AG20443 (cell line): ENCODE data around the gene FANCD2OS.
A peak's percentile ranks its signal among the peaks of the same experiment; 100 is the strongest.
"Not testable (repeated sequence)": the region's sequence is repeated elsewhere in the genome, so short reads cannot be mapped to it uniquely, and the experiment has no call there.

Experiments used
- DNase-seq: peaks from one replicate; pipeline ENCODE4 v3.0.0; 2012; ENCODE audit warnings: low spot score, mixed read lengths

The FANCD2OS gene, protein sequence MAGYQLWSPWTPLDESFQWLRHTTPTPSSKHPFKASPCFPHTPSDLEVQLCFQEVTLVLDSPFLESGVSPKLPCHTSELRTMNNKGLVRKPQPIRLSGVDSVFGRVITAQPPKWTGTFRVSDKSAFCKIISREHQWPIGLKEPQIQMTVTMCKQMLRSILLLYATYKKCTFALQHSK

DNA sequence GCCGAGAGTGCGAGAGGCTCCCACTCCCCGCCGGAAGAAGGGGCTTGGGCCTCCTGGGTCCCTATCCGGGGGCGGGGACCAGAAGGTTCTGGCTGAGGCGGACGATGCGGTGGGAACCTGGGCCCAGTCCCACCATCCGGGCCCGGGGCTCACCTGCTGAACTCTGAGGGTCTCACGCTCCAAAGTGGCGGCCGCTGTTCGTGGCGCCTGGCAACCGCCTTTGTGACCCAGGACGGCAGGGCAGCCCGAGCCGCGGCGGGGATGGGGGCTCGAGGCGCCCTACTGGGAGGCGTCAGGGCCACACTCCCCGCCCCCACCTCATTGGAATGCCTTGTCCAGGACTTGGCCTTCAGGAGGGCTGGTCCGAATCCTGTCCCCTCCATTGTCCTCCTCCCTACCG, at the start of gene FANCD2OS:
FANCD2OS (minus strand) TSS at position 165 of the 400 bp plus-strand sequence. CDS start 3,481 bp downstream, outside the sequence.
- no peak for DNase-seq

DNA sequence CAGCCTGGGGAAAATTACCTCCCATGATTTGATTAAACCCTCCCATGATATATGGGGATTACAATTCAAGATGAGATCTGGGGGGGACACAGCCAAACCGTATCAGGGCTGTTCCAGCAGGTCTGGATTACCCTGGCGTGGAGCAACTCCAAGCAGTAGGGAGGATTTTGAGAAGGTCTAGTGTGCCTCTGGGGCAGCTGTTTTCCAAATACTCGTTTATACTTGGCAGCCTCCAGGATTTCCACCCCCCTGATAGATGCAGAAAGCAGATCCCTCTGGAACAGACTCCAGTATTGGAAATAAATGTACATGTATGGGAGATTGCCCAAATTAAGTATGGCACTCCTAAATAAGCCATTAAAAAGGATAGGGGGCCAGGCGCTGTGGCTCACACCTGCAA, 49.0 kb upstream of the FANCD2OS start:
- DNase-seq, result no peak

DNA sequence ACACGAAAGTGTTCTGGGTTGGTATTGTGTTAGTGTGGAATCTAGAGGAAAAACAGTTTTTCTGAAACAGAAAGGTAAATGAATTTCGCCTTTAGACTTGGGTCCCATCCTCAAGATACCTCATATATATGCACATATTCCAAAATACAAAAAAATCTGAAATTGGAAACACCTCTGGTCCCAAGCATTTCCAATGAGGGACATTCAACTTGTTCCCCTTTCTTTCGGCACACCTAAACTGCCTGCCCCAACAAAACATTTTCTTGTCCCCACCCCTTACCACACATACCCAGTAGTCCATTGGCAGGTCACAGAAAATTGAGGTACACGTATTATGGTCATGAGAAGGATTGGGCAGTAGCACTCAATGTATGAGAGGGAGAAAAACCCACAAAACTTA, 47.6 kb upstream of the FANCD2OS start:
- DNase-seq, result no peak

DNA sequence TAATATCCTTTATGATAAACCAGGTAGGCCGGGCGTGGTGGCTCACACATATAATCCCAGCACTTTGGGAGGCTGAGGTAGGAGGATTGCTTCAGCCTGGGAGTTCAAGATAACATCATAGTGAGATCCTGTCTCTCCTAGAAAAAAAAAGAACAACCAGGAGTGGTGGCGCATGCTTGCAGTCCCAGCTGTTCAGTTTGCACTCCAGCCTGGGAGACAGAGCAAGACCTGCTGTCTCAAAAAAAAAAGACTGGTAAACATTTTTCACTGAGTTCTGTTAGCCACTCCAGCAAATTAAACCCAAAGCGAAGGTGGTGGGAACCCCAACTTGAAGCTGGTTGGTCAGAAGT, 47.0 kb upstream of the FANCD2OS start:
- no peak for DNase-seq

DNA sequence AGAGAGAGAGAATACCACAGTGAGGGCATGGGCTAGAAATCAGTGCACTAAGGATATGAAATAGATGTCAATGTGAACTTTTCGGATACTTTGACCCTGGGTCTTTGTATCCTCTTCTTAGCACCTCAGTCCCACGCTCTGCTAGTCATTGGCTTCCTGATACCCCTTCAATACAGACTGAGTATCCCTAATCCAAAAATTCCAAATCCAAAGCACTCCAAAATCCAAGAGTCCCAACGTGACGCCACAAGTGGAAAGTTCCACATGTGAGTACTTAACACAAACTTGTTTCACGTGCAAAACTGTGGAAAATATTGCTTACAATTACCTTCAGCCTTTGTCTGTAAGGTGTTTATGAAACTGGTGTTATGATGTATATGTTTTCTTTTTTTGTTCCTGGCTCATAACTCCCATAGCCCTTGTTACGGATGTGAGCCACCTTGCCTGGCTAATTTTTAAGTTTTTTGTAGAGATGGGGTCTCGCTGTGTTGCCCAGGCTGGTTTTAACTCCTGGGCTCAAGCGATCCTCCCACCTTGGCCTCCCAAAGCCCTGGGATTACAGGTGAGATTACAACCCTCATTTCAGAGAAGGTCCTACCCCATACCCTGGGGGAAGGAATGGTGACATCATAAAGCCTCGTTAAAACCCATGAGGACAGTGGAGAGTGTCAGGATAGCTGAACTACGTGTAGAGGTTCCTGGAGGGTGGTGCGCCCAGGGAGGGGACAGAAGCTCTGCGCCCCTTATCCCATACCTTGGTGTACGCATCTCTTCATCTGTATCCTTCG, 46.5 kb upstream of the FANCD2OS start:
- no peak for DNase-seq

DNA sequence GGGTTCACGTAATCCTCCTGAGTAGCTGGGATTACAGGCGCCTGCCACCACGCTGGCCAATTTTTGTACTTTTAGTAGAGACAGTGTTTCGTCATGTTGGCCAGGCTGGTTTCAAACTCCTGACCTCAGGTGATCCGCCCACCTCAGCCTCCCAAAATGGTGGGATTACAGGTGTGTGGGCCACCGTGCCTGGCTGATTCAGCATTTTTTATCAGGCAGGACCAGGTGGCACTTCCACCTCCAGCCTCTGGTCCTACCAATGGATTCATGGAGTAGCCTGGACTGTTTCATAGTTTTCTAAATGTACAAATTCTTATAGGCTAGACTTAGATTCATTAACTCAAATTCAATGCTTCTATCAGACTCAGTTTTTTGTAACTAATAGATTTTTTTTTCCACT, 42.9 kb upstream of the FANCD2OS start:
- no peak for DNase-seq

DNA sequence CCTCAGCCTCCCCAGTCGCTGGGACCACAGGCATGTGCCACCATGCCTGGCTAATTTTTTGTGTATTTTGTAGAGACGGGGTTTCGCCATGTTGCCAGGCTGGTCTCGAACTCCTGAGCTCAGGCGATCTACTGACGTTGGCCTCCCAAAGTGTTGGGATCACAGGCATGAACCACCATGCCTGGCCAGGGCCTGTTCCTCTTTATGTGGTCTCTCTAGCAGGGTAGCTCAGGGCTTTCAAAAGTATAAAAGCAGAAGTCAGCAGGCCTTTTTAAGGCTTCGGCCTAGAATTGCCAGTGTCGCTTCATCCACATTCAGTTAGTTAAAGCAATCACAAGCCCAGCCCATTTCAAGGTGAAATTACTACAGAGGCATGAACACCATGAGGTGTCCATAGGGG, 41.2 kb upstream of the FANCD2OS start:
- no peak for DNase-seq

DNA sequence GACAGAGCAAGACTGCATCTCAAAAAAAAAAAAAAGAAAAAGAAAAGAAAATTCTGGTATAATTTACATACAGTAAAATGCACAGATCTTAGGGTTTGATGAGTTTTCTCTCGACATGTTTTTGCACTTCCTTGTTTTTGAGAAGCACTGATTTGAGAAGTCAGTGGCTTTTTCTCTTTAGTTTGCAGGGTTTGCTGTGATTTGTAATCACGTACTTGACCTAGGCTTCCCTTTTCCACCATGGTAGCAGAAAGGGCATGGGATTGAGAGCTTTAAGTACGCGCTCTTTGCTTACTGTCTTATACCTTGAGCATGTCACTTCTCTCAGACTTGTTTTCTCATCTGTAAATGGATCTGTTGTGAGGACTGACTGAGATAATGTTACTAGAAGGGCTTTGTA, 37.6 kb upstream of the FANCD2OS start:
- DNase-seq, result no peak

DNA sequence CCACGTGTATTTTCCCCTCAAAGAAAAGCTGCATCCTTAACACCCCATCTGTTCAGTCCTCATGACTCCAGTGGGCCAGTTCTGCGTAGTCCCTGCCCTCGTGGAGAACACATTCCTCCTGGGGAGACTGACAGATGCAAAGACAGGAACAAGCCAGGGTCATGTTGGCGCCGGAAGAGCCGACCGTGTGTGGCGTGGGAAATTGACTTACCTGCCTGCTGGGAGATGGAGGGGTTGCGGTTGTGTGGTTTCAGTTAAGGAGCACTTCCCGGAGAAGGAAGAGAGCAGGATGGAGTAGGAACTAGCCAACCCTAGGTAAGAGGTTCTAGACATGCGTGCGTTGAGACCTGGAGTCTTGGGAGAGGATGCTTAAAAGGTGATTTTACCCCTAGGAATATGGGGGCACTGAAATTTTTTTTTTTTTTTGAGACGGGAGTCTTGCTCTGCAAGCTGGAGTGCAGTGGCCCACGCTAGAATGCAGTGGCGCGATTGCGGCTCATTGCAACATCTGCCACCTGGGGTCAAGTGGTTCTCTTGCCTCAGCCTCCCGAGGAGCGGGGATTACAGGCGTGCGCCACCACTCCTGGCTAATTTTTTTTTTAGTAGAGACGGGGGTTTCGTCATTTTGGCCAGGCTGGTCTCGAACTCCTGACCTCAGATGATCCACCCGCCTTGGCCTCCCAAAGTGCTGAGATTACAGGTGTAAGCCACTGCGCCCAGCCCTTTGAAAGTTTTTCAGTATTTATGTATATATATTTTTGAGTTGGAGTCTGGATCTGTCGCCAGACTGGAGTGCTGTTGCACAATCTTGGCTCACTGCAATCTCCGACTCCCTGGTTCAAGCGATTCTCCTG, 34.9 kb upstream of the FANCD2OS start:
- DNase-seq, result no peak

DNA sequence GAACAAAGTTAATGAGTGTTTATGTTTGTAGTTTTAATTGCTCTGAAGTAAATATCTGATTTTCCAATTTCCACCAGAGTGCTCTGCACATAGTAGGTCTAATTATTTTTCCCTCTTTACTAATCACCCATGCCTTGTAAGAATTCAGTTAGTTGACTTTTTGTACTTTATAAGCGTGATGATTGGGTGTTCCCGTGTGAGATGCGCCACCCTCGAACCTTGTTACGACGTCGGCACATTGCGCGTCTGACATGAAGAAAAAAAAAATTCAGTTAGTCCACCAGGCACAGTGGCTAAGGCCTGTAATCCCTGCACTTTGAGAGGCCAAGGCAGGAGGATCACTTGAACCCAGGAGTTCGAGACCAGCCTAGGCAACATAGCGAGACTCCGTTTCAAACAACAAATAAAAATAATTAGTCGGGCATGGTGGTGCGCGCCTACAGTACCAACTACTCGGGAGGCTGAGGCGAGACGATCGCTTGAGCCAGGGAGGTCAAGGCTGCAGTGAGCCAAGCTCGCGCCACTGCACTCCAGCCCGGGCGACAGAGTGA, 33.0 kb upstream of the FANCD2OS start:
- DNase-seq, result no peak

DNA sequence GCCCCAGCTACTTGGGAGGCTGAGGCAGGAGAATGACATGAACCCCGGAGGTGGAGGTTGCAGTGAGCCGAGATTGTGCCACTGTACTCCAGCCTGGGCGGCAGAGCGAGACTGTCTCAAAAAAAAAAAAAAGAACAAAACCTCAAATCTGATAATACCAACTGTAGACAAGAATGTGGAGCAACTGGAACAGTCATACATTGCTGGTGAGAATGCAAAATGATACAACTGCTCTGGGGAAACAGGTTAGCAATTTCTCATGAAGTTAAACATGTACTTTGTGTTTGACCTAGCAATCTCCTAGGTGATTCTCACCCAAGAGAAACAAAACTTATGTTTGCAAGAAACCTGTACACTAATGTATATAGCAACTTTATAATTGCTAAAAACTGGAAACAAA, 29.1 kb upstream of the FANCD2OS start:
- DNase-seq, result no peak

DNA sequence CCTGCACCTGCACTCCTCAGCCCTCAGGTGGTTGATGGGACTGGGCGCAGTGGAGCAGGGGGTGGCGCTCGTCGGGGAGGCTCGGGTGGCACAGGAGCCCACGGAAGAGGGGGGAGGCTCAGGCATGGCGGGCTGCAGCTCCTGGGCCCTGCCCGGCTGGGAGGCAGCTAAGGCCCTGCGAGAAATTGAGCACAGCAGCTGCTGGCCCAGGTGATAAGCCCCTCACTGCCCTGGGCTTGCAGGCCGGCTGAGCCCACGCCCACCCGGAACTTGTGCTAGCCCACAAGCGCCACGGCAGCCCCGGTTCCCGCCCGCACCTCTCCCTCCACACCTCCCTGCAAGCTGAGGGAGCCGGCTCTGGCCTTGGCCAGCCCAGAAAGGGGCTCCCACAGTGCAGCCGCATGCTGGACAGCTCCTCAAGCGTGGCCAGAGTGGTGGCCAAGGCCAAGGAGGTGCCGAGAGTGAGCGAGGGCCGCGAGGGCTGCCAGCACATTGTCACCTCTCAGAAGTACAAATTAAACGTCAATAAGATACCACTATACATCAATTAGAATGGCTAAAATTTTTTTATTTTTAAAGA, 28.5 kb upstream of the FANCD2OS start:
- no peak for DNase-seq

DNA sequence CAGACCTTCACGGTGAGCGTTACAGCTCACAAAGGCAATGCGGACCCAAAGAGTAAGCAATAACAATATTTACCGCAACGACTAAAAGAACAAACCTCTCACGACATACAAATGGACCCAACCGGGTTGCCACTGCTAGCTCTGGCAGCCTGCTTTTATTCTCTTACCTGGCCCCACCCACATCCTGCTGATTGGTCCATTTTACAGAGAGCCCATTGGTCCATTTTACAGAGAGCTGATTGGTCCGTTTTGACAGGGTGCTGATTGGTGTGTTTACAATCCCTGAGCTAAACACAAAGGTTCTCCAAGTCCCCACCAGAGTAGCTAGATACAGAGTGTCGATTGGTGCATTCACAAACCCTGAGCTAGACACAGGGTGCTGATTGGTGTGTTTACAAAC, 27.8 kb upstream of the FANCD2OS start:
- not testable (repeated sequence) for DNase-seq

DNA sequence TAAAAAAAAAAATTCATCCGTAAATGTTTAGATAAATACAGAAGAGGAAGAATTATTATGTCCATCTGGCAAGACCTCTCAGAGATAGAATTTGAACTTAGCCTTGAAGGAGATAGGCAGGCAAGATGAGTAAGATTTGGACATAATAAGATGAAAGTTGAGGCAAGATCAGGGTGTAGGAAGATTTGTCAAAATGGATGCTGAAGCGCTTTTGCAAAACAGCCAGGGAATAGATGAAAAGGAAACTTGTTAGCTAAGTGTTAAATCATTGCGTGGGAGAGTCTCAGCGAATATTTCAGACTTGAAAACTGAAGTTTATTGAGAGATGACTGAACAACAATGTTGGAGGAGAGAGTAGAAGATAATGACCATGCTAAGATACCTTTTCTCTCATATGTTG, 14.7 kb upstream of the FANCD2OS start:
- DNase-seq, result no peak

DNA sequence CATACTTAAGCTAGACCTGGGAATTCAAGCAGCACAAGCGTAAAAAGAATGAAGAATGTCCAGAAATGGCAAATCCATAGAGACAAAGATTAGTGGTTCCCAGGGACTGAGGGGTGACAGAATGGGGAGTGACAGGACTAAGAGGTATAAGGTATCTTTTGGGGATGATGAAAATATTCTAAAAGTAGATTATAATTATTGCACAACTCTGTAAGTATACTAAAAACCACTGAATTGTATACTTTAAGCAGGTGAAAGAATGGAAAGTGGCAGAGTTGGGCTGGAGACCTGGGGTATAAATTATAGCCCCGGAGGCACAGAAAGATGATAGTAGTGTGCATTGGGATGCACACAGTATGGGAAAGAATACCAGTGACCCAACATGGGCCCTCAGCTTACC, 13.0 kb upstream of the FANCD2OS start:
- DNase-seq, result no peak

DNA sequence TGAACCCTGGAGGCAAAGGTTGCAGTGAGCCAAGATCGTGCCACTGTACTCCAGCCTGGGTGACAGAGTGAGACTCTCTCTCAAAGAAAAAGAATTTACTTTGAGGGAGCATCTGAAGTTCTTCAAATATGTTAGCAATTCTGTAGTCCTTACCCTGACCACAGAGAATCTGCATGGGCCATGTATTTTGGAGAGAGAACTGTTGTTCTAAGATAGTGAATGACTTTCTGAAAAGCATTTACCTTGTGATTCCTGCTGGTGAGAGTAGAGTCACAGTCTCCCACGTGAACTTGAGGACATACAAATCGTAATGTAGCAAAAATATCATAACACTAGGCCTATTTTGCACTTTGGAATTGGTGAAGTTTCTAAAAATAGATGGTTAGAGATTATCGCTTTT, 11.3 kb upstream of the FANCD2OS start:
- no peak for DNase-seq

DNA sequence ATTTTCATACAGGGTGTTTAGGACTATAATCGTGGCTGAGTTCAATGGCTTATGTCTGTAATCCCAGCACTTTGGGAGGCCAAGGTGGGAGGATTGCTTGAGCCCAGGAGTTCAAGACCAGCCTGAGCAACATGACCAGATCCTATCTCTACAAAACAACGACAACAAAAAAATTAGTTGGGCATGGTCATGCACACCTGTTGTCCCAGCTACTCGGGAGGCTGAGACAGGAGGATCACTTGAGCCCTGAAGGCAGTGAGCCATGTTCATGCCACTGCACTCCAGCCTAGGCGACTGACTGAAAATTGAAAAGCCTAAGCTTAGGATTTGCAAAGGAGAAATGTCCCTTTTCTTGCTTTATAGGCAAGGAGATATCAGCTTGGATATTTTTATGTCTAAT, 8.9 kb upstream of the FANCD2OS start:
- DNase-seq, result no peak

DNA sequence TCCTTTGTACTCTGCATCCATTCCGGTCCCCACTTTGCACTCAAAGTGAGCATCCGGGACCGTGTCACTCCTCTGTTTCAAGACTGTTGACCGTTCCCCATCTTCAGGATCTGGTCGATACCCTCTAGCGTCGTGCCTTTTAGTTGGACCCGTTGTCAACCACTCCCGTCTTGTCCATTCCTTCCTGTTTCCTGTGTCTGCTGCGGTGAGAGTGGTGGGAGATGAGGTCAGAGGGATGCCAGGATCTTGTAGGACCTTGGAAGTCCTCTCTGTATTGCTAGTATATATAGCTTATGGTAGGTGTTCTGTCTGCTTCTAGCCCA, 8.0 kb upstream of the FANCD2OS start:
- peak; percentile 45 for DNase-seq

DNA sequence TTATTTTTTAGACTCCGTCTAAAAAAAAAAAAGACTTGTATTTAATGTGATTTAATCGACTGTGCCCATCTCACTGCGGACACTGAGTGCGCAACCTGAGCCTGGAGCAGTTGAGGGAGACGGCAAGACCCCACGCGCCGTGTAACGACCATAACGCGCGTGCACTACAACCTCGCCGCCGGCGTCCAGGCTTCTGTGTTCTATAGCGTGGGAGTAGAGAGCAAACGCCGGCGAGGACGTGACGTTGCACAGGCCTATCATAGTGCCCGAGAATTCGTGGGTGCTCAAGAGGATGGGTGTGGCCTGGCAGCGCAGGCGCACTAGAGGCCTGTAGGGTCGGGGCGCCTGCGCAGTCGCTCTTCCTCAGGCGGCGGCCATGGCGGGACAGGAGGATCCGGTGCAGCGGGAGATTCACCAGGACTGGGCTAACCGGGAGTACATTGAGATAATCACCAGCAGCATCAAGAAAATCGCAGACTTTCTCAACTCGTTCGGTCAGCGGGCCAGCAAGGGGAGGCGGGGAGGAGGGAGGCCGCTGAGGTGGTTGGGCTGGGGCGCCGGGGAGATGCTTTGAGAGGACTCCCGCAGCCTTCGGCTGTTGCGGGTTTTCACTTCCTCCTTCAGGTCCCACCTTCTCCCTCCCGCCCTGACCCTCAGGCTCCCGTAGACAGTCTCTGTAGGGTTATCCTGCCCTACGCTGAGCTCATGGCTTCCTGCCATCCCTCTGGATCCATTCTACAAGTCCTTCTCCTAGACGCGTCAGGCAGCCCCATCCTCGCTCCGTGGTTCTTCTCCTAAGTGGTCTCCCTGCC, 7.5 kb upstream of the FANCD2OS start, which contains the start of gene BRK1:
BRK1 (plus strand) TSS at position 350 of the 812 bp plus-strand sequence; CDS start at position 377, 27 bp downstream.
- DNase-seq, result peak; percentile 100

DNA sequence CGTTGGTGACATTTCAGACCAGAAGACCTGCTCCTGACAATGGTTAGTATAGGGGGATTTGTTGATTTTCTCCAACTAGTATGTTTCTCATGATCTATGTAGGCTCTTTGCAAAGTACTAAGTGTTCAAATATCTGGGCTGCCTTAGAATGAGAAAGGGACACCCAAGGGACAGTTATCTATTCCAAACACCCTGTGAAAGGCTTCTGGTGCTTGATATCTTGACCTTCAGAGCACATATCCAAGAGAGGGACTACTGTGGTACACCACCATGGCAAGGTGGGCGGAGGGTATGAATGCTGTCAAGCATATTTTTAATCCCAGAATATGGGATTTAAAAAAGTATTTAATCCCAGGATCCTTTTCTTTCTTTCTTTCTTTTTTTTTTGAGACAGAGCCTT, 1.1 kb downstream of the FANCD2OS start:
- DNase-seq, result no peak

DNA sequence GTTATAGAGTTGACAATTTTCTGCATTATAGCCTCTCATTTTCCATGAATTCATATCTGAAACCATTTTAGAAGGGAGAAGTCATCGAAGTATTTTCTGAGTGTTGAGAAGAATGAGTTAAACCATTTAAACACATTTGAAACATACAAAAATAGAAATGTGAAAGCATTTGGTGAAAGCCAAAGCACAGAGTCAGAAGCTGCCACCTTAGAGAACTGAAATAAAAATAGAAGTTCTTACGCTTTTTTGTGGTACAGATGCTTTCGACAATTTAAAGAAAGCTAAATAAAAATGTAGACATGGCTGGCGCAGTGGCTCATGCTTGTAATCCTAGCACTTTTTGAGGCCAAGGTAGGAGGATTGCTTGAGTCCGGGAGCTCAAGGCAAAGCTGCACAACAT, 9.0 kb downstream of the FANCD2OS start:
- DNase-seq, result no peak

DNA sequence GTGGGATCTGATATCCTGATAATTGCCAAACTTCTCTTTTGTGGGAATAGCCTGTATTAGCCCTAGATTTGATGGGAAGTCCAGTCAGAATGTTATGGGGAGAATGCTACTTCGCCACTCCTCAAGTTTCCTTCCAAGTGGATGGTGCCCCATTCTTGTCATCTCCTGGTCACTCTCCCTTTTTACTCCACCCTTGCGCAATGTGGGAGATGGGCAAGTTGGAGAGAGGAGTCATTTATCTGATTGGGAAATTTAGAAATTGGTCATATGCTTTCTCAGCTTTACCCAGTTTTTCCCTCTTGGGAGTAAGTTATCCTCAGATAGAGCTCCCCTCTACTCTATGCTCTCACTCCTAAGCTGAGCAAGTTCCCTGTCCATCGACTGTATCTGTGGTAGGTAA, 14.4 kb downstream of the FANCD2OS start:
- DNase-seq, result no peak
